Measurements from ENCODE around the gene CCNF. TPM values are rescaled to one million over a fixed set of nuclear protein-coding genes. Genes with fewer than 3 reads are reported as not detected.

CCNF gene
- total and polyA plus RNA-seq, 4 donors = 2.0 to 7.5 (median 2.8) TPM

- TF ChIP-seq CTCF (IDR thresholded peaks at IDR 0.05; ENCODE audit: control extremely low read depth, extremely low read depth) = no peak
- Histone ChIP-seq H3K4me1 (ENCODE audit: control insufficient read depth in 5 of 5, insufficient read depth in 5 of 5, low read length in 5 of 5) (peaks cover 0 to 41% (median 9%) of the 10 kb centered on the region in 5 donors), H3K36me3 (ENCODE audit: control insufficient read depth in 4 of 4, insufficient read depth in 4 of 4, low read length in 4 of 4) (peaks cover 0 to 4% (median 0%) of the 10 kb centered on the region in 4 donors), H3K9me3 (ENCODE audit: control insufficient read depth in 4 of 4, insufficient read depth in 3 of 4, low read length in 3 of 4) (no peaks in the 10 kb centered on the region), H3K27me3 (ENCODE audit: control insufficient read depth in 3 of 3, insufficient read depth in 3 of 3, low read length in 2 of 3) (no peaks in the 10 kb centered on the region), H3K9ac (ENCODE audit: insufficient read depth in 1 of 2, low read length in 2 of 2) (no peak overlapping the region), H3K4me3 (no peak overlapping the region), H3K27ac (ENCODE audit: low read depth in 1 of 2, low read length in 1 of 2) (peak overlapping the region in 1 of 2 donors; percentile 15)
- WGBS, 2 donors = 33 to 70% methylated on average over 15 of the region's 15 CpGs
- ATAC-seq (ENCODE audit: insufficient read depth, low FRiP score) = no peak
- no peak for DNase-seq
These were observed 58.8 kb downstream of the CCNF start for GRCh38 chr16:2487903-2488531.

GRCh38 chr16:2489581-2489980 lies 60.3 kb downstream of the CCNF start:
- peaks cover 0 to 26% (median 4%) of the 10 kb centered on the region in 5 donors for H3K4me1 ChIP-seq (ENCODE audit: control insufficient read depth in 5 of 5, insufficient read depth in 5 of 5, low read length in 5 of 5)

GRCh38 chr16:2490190-2491105 lies 61.2 kb downstream of the CCNF start:
- Histone ChIP-seq H3K4me1 (ENCODE audit: control insufficient read depth in 5 of 5, insufficient read depth in 5 of 5, low read length in 5 of 5) (peaks cover 0 to 18% (median 0%) of the 10 kb centered on the region in 5 donors), H3K4me3 (no peak overlapping the region), H3K9me3 (ENCODE audit: control insufficient read depth in 4 of 4, insufficient read depth in 3 of 4, low read length in 3 of 4) (no peaks in the 10 kb centered on the region), H3K9ac (ENCODE audit: insufficient read depth in 1 of 2, low read length in 2 of 2) (no peak overlapping the region), H3K27me3 (ENCODE audit: control insufficient read depth in 3 of 3, insufficient read depth in 3 of 3, low read length in 2 of 3) (no peaks in the 10 kb centered on the region), H3K27ac (ENCODE audit: low read depth in 1 of 2, low read length in 1 of 2) (no peak overlapping the region), H3K36me3 (ENCODE audit: control insufficient read depth in 4 of 4, insufficient read depth in 4 of 4, low read length in 4 of 4) (peaks cover 0 to 6% (median 2%) of the 10 kb centered on the region in 4 donors)
- ATAC-seq (ENCODE audit: insufficient read depth, low FRiP score) (no peak), DNase-seq (peak in 2 of 3 donors; percentile 47 to 60)
- no peak for TF ChIP-seq CTCF (IDR thresholded peaks at IDR 0.05; ENCODE audit: control extremely low read depth, extremely low read depth)
- 90 to 91% methylated on average over 23 of the region's 23 CpGs for WGBS, 2 donors

More at GRCh38 chr16:2489581-2489980, 60.3 kb downstream of the CCNF start:
- H3K9me3 ChIP-seq (ENCODE audit: control insufficient read depth in 4 of 4, insufficient read depth in 3 of 4, low read length in 3 of 4) = no peaks in the 10 kb centered on the region
- DNase-seq (no peak), ATAC-seq (ENCODE audit: insufficient read depth, low FRiP score) (no peak)
- peaks cover 0 to 6% (median 2%) of the 10 kb centered on the region in 4 donors for H3K36me3 ChIP-seq (ENCODE audit: control insufficient read depth in 4 of 4, insufficient read depth in 4 of 4, low read length in 4 of 4)
- no peak for TF ChIP-seq CTCF (IDR thresholded peaks at IDR 0.05; ENCODE audit: control extremely low read depth, extremely low read depth)
- 96 to 97% methylated on average over 16 of the region's 16 CpGs for WGBS, 2 donors
- no peaks in the 10 kb centered on the region for H3K27me3 ChIP-seq (ENCODE audit: control insufficient read depth in 3 of 3, insufficient read depth in 3 of 3, low read length in 2 of 3)
- H3K9ac ChIP-seq (ENCODE audit: insufficient read depth in 1 of 2, low read length in 2 of 2) = no peak overlapping the region
- no peak overlapping the region for H3K27ac ChIP-seq (ENCODE audit: low read depth in 1 of 2, low read length in 1 of 2)
- H3K4me3 ChIP-seq = no peak overlapping the region
